ENCODE measurements around the gene EMX2. TPM values are rescaled to one million over a fixed set of nuclear protein-coding genes. Genes with fewer than 3 reads are reported as not detected.

EMX2 gene
- 9.5 and 22.7 TPM in 2 replicates for total RNA-seq (ENCODE audit: low replicate concordance)

DNA sequence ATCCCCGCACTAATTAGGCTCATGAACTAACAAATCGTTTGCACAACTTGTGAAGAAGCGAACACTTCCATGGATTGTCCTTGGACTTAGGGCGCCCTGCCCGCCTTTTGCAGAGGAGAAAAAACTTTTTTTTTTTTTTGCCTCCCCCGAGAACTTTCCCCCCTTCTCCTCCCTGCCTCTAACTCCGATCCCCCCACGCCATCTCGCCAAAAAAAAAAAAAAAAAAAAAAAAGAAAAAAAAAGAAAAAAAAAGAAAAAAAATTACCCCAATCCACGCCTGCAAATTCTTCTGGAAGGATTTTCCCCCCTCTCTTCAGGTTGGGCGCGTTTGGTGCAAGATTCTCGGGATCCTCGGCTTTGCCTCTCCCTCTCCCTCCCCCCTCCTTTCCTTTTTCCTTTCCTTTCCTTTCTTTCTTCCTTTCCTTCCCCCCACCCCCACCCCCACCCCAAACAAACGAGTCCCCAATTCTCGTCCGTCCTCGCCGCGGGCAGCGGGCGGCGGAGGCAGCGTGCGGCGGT, at the start of gene EMX2:
EMX2 (plus strand) TSS at position 41 of the 519 bp plus-strand sequence. CDS start 522 bp downstream, outside the sequence.
- Mint-ChIP-seq H3K4me3 (peak within 1 kb of the TSS; percentile 96), H3K9me3 (no peaks in the 10 kb centered on the region), H3K27ac (peak within 1 kb of the TSS; percentile 95), H3K27me3 (ENCODE audit: insufficient read depth, low read depth) (peaks cover 77% of the 10 kb centered on the region), H3K4me1 (peaks cover 37% of the 10 kb centered on the region), H3K36me3 (peaks cover 13% of the 10 kb centered on the region)
- TF ChIP-seq, protein P1, sequence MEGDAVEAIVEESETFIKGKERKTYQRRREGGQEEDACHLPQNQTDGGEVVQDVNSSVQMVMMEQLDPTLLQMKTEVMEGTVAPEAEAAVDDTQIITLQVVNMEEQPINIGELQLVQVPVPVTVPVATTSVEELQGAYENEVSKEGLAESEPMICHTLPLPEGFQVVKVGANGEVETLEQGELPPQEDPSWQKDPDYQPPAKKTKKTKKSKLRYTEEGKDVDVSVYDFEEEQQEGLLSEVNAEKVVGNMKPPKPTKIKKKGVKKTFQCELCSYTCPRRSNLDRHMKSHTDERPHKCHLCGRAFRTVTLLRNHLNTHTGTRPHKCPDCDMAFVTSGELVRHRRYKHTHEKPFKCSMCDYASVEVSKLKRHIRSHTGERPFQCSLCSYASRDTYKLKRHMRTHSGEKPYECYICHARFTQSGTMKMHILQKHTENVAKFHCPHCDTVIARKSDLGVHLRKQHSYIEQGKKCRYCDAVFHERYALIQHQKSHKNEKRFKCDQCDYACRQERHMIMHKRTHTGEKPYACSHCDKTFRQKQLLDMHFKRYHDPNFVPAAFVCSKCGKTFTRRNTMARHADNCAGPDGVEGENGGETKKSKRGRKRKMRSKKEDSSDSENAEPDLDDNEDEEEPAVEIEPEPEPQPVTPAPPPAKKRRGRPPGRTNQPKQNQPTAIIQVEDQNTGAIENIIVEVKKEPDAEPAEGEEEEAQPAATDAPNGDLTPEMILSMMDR (IDR thresholded peaks at IDR 0.05) = no peak
- TF ChIP-seq EZH2 (IDR thresholded peaks at IDR 0.05) (no peak), EZH2phosphoT487 (IDR thresholded peaks at IDR 0.05) (no peak)
- peaks cover 34% of the 10 kb centered on the region for H3F3A ChIP-seq (ENCODE audit: low read depth)
- H3K36me3 ChIP-seq = no peaks in the 10 kb centered on the region
- H3K9ac ChIP-seq = peak within 1 kb of the TSS; percentile 48
- H2AFZ ChIP-seq (replicated peaks) = peak within 1 kb of the TSS; percentile 86
- peaks cover 98% of the 10 kb centered on the region for H3K27me3 ChIP-seq
- H3K4me1 ChIP-seq = peaks cover 46% of the 10 kb centered on the region
- peaks cover 74% of the 10 kb centered on the region for H4K20me1 ChIP-seq (ENCODE audit: low read depth)
- H3K27ac ChIP-seq = no peak within 1 kb of the TSS
- peak within 1 kb of the TSS; percentile 95 for H3K4me2 ChIP-seq
- no peak for DNase-seq (ENCODE audit: low spot score)
- peaks cover 86% of the 10 kb centered on the region for H3K79me2 ChIP-seq (ENCODE audit: low read depth)
- no peaks in the 10 kb centered on the region for H3K9me3 ChIP-seq (ENCODE audit: low read depth)
- peak within 1 kb of the TSS; percentile 83 for H3K4me3 ChIP-seq

DNA sequence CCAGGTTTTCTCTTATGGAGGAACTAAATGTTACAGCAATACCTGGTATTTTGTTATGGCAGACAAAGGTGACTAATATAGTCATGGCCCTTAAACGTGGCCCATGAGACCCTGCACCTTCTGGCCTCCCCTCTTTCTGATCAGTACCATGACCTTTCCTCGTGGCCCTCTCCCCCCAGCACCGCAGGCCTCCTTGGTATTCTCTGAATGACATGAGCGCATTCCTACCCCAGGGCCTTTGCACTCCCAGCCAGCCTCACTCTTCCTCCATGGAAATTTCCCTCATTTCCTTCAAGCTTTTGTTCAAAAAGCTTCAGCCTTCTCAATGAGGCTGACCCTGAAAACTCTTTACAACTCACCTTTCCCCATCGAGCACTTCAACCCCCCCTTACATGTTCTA, 46.5 kb upstream of the EMX2 start:
- no peak overlapping the region for H3K4me2 ChIP-seq
- H3K27ac Mint-ChIP-seq = no peak overlapping the region
- peaks cover 5% of the 10 kb centered on the region for H3K4me1 ChIP-seq
- no peak overlapping the region for H3K9ac ChIP-seq
- peaks cover 4% of the 10 kb centered on the region for H3K9me3 Mint-ChIP-seq
- DNase-seq (ENCODE audit: low spot score) = no peak
- H3F3A ChIP-seq (ENCODE audit: low read depth) = peaks cover 7% of the 10 kb centered on the region
- H3K79me2 ChIP-seq (ENCODE audit: low read depth) = no peaks in the 10 kb centered on the region
- no peak overlapping the region for H3K4me3 ChIP-seq
- peak overlapping the region; percentile 17 for H3K4me3 Mint-ChIP-seq
- peaks cover 11% of the 10 kb centered on the region for H3K4me1 Mint-ChIP-seq
- peaks cover 33% of the 10 kb centered on the region for H3K27me3 ChIP-seq
- TF ChIP-seq EZH2 (IDR thresholded peaks at IDR 0.05) (no peak), EZH2phosphoT487 (IDR thresholded peaks at IDR 0.05) (no peak)
- TF ChIP-seq, protein P1 (IDR thresholded peaks at IDR 0.05) = no peak
- no peak overlapping the region for H3K27ac ChIP-seq
- no peaks in the 10 kb centered on the region for H4K20me1 ChIP-seq (ENCODE audit: low read depth)
- H3K36me3 ChIP-seq = no peaks in the 10 kb centered on the region
- H3K36me3 Mint-ChIP-seq = no peaks in the 10 kb centered on the region
- no peak overlapping the region for H2AFZ ChIP-seq (replicated peaks)
- H3K9me3 ChIP-seq (ENCODE audit: low read depth) = no peaks in the 10 kb centered on the region
- peaks cover 11% of the 10 kb centered on the region for H3K27me3 Mint-ChIP-seq (ENCODE audit: insufficient read depth, low read depth)

DNA sequence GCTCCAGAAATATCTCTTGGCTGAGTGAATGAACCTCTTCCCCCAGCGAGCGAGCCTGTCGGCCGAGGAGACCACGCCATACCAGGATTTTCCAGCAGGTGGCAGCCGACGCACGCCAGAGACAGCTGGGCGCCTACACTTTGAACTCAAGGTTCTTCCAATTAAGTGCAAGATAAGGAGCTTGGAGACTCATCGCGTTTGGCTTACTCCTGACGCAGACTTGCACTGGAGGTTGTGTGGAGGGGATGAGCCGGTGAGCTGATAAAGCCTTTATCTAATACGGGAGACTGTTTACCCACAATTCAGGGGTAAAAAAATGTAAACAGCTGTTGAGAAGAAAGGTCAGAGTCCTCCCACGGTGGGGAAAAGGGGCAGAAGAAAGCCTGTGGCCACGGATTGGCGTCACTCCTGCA, 45.9 kb upstream of the EMX2 start:
- Histone ChIP-seq H3K27ac (no peak overlapping the region), H2AFZ (replicated peaks) (no peak overlapping the region), H3K9ac (no peak overlapping the region), H3K4me3 (no peak overlapping the region), H3F3A (ENCODE audit: low read depth) (peaks cover 7% of the 10 kb centered on the region), H3K4me2 (no peak overlapping the region), H3K27me3 (peaks cover 33% of the 10 kb centered on the region), H3K36me3 (no peaks in the 10 kb centered on the region), H3K9me3 (ENCODE audit: low read depth) (no peaks in the 10 kb centered on the region), H3K79me2 (ENCODE audit: low read depth) (no peaks in the 10 kb centered on the region), H3K4me1 (peaks cover 11% of the 10 kb centered on the region), H4K20me1 (ENCODE audit: low read depth) (peaks cover 2% of the 10 kb centered on the region)
- peak; percentile 90 for DNase-seq (ENCODE audit: low spot score)
- Mint-ChIP-seq H3K27me3 (ENCODE audit: insufficient read depth, low read depth) (peaks cover 11% of the 10 kb centered on the region), H3K4me1 (peaks cover 15% of the 10 kb centered on the region), H3K9me3 (peaks cover 4% of the 10 kb centered on the region), H3K4me3 (no peak overlapping the region), H3K36me3 (no peaks in the 10 kb centered on the region), H3K27ac (no peak overlapping the region)
- TF ChIP-seq, protein P1 (IDR thresholded peaks at IDR 0.05) = peak; percentile 96
- TF ChIP-seq EZH2 (IDR thresholded peaks at IDR 0.05) (peak; percentile 35), EZH2phosphoT487 (IDR thresholded peaks at IDR 0.05) (no peak)

All from neural progenitor cell (in vitro differentiated cells).